Caco-2 (cell line): Measurements from ENCODE around the gene DLG1. TPM values are rescaled to one million over a fixed set of nuclear protein-coding genes. Genes with fewer than 3 reads are reported as not detected.

Source experiments
- BruUV-seq: library from RNA; stranded (reverse); fragments of 400-500 nt; replicated peaks from 2 replicates; lab custom pipeline; 2021; lab: Mats Ljungman, UMichigan
- CTCF ChIA-PET: fragments of 300-600 bp; sonication (Branson Sonifier 250); formaldehyde crosslinking; loops from one replicate; lab custom pipeline; 2022; ENCODE audit warnings: antibody characterized with exemption; lab: Charles Lee
- POLR2A ChIA-PET: fragments of 300-600 bp; sonication (Branson Sonifier 250); formaldehyde crosslinking; loops from one replicate; lab custom pipeline; 2022; ENCODE audit warnings: antibody characterized with exemption; lab: Charles Lee
- DNase-seq, 2 experiments: peaks; one replicate each; pipeline versions ENCODE4 v3.0.0 to v3.0.0-alpha.2; 2020 to 2022
- H3K27me3 ChIP-seq: replicated peaks from 2 replicates; pipeline ENCODE4 v1.6.0; 2011; ENCODE audit warnings: low read length; ENCODE audit not compliant: control insufficient read depth, insufficient read depth
- H3K36me3 ChIP-seq: 2 replicates; pipeline ENCODE4 v1.5.1; 2011; ENCODE audit warnings: low read length; ENCODE audit not compliant: control insufficient read depth, insufficient read depth
- H3K4me1 ChIP-seq: fragments of 250-450 bp; sonication (Bioruptor Pico); 2 replicates; pipeline ENCODE4 v1.5.1; 2020; ENCODE audit warnings: mild to moderate bottlenecking
- H3K4me3 ChIP-seq: 2 replicates; pipeline ENCODE4 v1.5.1; 2011; ENCODE audit warnings: low read depth, mild to moderate bottlenecking, control low read depth, low read length
- H3K9me3 ChIP-seq: fragments of 250-450 bp; sonication (Bioruptor Pico); 2 replicates; pipeline ENCODE4 v1.5.1; 2020; ENCODE audit warnings: mild to moderate bottlenecking, moderate library complexity
- H3K27ac Mint-ChIP-seq: one replicate; pipeline ENCODE4 v1.8.0; 2022; ENCODE audit warnings: mixed read lengths; ENCODE audit not compliant: unreplicated experiment
- H3K27me3 Mint-ChIP-seq: one replicate; pipeline ENCODE4 v1.8.0; 2022; ENCODE audit warnings: mixed read lengths; ENCODE audit not compliant: insufficient read depth, unreplicated experiment
- H3K36me3 Mint-ChIP-seq: one replicate; pipeline ENCODE4 v1.8.0; 2022; ENCODE audit warnings: mild to moderate bottlenecking, mixed read lengths; ENCODE audit not compliant: insufficient read depth, unreplicated experiment
- H3K4me1 Mint-ChIP-seq: one replicate; pipeline ENCODE4 v1.8.0; 2022; ENCODE audit warnings: low read depth, mixed read lengths; ENCODE audit not compliant: unreplicated experiment
- H3K4me3 Mint-ChIP-seq: one replicate; pipeline ENCODE4 v1.8.0; 2022; ENCODE audit warnings: mild to moderate bottlenecking, moderate library complexity, mixed read lengths; ENCODE audit not compliant: unreplicated experiment
- H3K9me3 Mint-ChIP-seq: one replicate; pipeline ENCODE4 v1.8.0; 2022; ENCODE audit warnings: mixed read lengths; ENCODE audit not compliant: unreplicated experiment
- intact Hi-C: fragments of 100-400 bp; cut with micrococcal nuclease; formaldehyde crosslinking; loops from one replicate; pipeline ENCODE4 v1.10.0; 2022; ENCODE audit not compliant: unreplicated experiment
- total RNA-seq: library from RNA; stranded (reverse); gene quantifications from 2 replicates; pipeline ENCODE4 v1.2.3, GENCODE V29; 2022
- TF ChIP-seq, protein P1 (sequence below), 2 experiments: fragments of 200-600 bp in 1 of 2; IDR thresholded peaks; 1 replicate in 1 of 2; 2 replicates in 1 of 2; pipeline versions ENCODE4 v1.5.1 to v1.8.0; 2011 to 2022; ENCODE audit warnings: antibody characterized with exemption in 1 of 2, control low read depth in 1 of 2, inconsistent platforms in 1 of 2, low read depth in 1 of 2, low read length in 1 of 2, mild to moderate bottlenecking in 1 of 2, moderate library complexity in 1 of 2; ENCODE audit not compliant: insufficient read depth in 1 of 2, severe bottlenecking in 1 of 2, unreplicated experiment in 1 of 2

Gene DLG1
- total RNA-seq, 1 experiment from 2014 or later: 167 TPM

DNA sequence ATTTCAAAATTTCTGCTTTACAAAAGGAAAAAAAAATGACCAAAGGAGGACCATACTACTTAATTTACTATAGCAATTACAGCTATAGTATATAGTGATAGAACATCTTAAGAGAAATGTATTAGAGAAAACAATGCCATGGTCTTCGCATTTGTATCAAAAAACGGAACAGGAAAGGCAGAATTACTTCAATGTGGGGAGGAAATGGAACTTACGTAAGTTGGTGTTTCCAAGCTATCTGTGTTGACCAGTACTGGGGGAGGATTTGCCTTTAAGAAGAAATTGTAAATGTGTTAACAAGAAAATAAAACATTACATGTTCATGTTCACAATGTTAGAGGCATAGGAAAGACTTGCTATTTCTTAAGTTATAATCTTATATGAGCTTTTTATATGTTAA lies 148.9 kb downstream of the DLG1 start:
- Mint-ChIP-seq H3K27ac (no peak overlapping the region), H3K36me3 (peaks cover 39% of the 10 kb centered on the region), H3K27me3 (no peaks in the 10 kb centered on the region), H3K4me1 (no peaks in the 10 kb centered on the region), H3K9me3 (no peaks in the 10 kb centered on the region), H3K4me3 (no peak overlapping the region)
- intact Hi-C loops: no loop called here
- CTCF ChIA-PET: no interaction called here
- DNase-seq: no peak
- Histone ChIP-seq H3K27me3 (no peaks in the 10 kb centered on the region), H3K36me3 (no peaks in the 10 kb centered on the region), H3K9me3 (no peaks in the 10 kb centered on the region), H3K4me1 (no peaks in the 10 kb centered on the region), H3K4me3 (no peak overlapping the region)
- no TSS peak for BruUV-seq
- TF ChIP-seq, protein P1, sequence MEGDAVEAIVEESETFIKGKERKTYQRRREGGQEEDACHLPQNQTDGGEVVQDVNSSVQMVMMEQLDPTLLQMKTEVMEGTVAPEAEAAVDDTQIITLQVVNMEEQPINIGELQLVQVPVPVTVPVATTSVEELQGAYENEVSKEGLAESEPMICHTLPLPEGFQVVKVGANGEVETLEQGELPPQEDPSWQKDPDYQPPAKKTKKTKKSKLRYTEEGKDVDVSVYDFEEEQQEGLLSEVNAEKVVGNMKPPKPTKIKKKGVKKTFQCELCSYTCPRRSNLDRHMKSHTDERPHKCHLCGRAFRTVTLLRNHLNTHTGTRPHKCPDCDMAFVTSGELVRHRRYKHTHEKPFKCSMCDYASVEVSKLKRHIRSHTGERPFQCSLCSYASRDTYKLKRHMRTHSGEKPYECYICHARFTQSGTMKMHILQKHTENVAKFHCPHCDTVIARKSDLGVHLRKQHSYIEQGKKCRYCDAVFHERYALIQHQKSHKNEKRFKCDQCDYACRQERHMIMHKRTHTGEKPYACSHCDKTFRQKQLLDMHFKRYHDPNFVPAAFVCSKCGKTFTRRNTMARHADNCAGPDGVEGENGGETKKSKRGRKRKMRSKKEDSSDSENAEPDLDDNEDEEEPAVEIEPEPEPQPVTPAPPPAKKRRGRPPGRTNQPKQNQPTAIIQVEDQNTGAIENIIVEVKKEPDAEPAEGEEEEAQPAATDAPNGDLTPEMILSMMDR (IDR thresholded peaks at IDR 0.05; ENCODE audit: insufficient read depth in 1 of 2, low read depth in 1 of 2, low read length in 1 of 2, severe bottlenecking in 1 of 2, unreplicated experiment in 1 of 2): no peak
- POLR2A ChIA-PET: no interaction called here

DNA sequence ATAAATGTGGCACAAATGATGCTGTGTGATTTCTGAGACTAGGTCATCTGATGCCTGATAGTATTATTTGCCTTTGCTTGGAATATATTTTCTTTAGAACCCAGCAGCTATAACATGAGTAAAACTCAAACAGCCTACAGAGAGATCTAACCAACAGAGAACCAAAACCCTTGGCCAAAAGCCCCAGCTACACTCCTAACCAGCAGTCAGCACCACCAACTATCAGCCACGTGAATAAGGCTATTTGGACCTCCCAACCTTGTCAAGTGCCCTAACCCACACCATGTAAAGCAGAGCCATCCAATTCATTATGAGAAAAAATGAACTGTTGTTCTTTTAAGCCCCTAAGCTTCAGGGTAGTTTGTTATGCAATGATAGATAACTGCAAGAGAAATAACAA lies 154.2 kb downstream of the DLG1 start:
- BruUV-seq: no TSS peak
- Mint-ChIP-seq H3K4me1 (no peaks in the 10 kb centered on the region), H3K9me3 (no peaks in the 10 kb centered on the region), H3K27me3 (no peaks in the 10 kb centered on the region), H3K4me3 (no peak overlapping the region), H3K36me3 (peaks cover 47% of the 10 kb centered on the region), H3K27ac (no peak overlapping the region)
- H3K27me3 ChIP-seq: no peaks in the 10 kb centered on the region
- TF ChIP-seq, protein P1 (IDR thresholded peaks at IDR 0.05; ENCODE audit: insufficient read depth in 1 of 2, low read depth in 1 of 2, low read length in 1 of 2, severe bottlenecking in 1 of 2, unreplicated experiment in 1 of 2): no peak
- no peak for DNase-seq
- no peaks in the 10 kb centered on the region for H3K36me3 ChIP-seq
- H3K4me3 ChIP-seq: no peak overlapping the region
- CTCF ChIA-PET: no interaction called here
- no peaks in the 10 kb centered on the region for H3K4me1 ChIP-seq
- intact Hi-C loops: no loop called here
- H3K9me3 ChIP-seq: no peaks in the 10 kb centered on the region
- POLR2A ChIA-PET: no interaction called here

DNA sequence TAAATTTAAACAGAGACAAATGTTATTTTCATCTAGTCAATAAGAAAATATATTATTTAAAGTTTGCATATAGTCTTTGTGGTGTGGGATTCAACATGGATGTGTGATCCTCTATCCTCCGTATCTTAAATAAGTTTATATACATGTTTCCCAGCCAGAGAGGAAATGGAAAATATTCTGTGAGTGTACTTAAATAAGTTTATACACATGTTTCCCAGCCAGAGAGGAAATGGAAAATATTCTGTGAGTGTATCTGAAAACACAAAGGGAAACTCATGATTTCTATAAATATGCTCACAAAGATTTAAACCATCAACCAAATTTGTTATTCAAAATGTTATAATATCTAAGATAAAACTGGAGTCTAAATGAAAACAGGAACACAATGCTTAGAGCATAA lies 158.8 kb downstream of the DLG1 start:
- intact Hi-C loops: no loop called here
- Histone ChIP-seq H3K9me3 (peaks cover 4% of the 10 kb centered on the region; the same call in 1 of the 2 replicates), H3K27me3 (no peaks in the 10 kb centered on the region), H3K36me3 (peaks cover 3% of the 10 kb centered on the region), H3K4me3 (no peak overlapping the region), H3K4me1 (no peaks in the 10 kb centered on the region)
- DNase-seq: no peak
- ChIA-PET POLR2A (no interaction called here), CTCF (no interaction called here)
- Mint-ChIP-seq H3K4me3 (no peak overlapping the region), H3K9me3 (peaks cover 10% of the 10 kb centered on the region), H3K27ac (no peak overlapping the region), H3K4me1 (no peaks in the 10 kb centered on the region), H3K27me3 (no peaks in the 10 kb centered on the region), H3K36me3 (peaks cover 62% of the 10 kb centered on the region)
- TF ChIP-seq, protein P1 (IDR thresholded peaks at IDR 0.05; ENCODE audit: insufficient read depth in 1 of 2, low read depth in 1 of 2, low read length in 1 of 2, severe bottlenecking in 1 of 2, unreplicated experiment in 1 of 2): no peak
- BruUV-seq: no TSS peak
